Mononuclear cell (primary cell): ENCODE measurements around the gene KDM4C. TPM values are rescaled to one million over a fixed set of nuclear protein-coding genes. Genes with fewer than 3 reads are reported as not detected.

Experiments
- H3K27me3 ChIP-seq: 2 replicates; pipeline ENCODE4 v1.6.0; 2011; ENCODE audit warnings: low read length, control low read depth; ENCODE audit not compliant: insufficient read depth
- H3K4me1 ChIP-seq: 2 replicates; pipeline ENCODE4 v1.5.1; 2011; ENCODE audit warnings: mild to moderate bottlenecking, low read length, control low read depth; ENCODE audit not compliant: insufficient read depth
- H3K4me3 ChIP-seq: 2 replicates; pipeline ENCODE4 v1.5.1; 2011; ENCODE audit warnings: mild to moderate bottlenecking, low read length, moderate library complexity
- H3K9me3 ChIP-seq: 2 replicates; pipeline ENCODE4 v1.5.1; 2011; ENCODE audit warnings: low read depth, mild to moderate bottlenecking, control low read depth, low read length
- total RNA-seq: library from RNA; depleted of rRNA; stranded (reverse); fragments of >200 nt; gene quantifications from one replicate; pipeline ENCODE4 v1.2.3, GENCODE V29; 2012

Gene KDM4C
- total RNA-seq, 1 donor = 78.6 TPM

- Histone ChIP-seq H3K27me3 (no peaks in the 10 kb centered on the region), H3K9me3 (no peaks in the 10 kb centered on the region), H3K4me1 (no peaks in the 10 kb centered on the region), H3K4me3 (no peak overlapping the region)
Measured at GRCh38 chr9:7115606-7116005, 357.8 kb downstream of the KDM4C start.

GRCh38 chr9:7117676-7118561 lies 360.1 kb downstream of the KDM4C start:
- H3K27me3 ChIP-seq = no peaks in the 10 kb centered on the region
- H3K4me3 ChIP-seq = no peak overlapping the region
- peaks cover 4% of the 10 kb centered on the region for H3K4me1 ChIP-seq
- H3K9me3 ChIP-seq = no peaks in the 10 kb centered on the region

- Histone ChIP-seq H3K4me1 (peaks cover 4% of the 10 kb centered on the region), H3K4me3 (no peak overlapping the region), H3K27me3 (no peaks in the 10 kb centered on the region), H3K9me3 (no peaks in the 10 kb centered on the region)
Measured at GRCh38 chr9:7118633-7119032, 360.9 kb downstream of the KDM4C start.

DNA sequence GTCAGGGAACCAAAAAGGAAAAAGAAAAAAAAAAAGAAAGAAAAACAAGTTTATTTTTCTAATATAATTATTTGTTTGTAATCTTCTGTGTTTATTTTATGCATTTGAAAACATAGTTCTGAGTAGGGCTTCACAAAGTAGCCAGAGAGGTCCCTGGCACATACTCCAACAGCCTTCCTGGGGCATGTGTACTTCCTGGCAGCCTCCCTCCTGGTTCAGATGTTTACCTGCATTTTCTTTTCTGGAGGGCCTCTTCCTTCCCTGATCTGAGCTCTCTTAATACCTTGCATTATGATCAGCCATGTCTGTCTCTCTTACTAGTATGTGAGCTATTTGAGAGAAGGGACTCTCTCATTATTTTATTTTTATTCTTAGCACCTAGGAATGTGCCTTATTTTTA lies 361.8 kb downstream of the KDM4C start:
- no peaks in the 10 kb centered on the region for H3K27me3 ChIP-seq
- H3K4me1 ChIP-seq = peaks cover 4% of the 10 kb centered on the region
- H3K9me3 ChIP-seq = no peaks in the 10 kb centered on the region
- H3K4me3 ChIP-seq = no peak overlapping the region

- Histone ChIP-seq H3K4me1 (peaks cover 4% of the 10 kb centered on the region), H3K27me3 (no peaks in the 10 kb centered on the region), H3K9me3 (no peaks in the 10 kb centered on the region), H3K4me3 (no peak overlapping the region)
Measured at GRCh38 chr9:7121055-7121454, 363.3 kb downstream of the KDM4C start.

- Histone ChIP-seq H3K27me3 (no peaks in the 10 kb centered on the region), H3K9me3 (no peaks in the 10 kb centered on the region), H3K4me3 (no peak overlapping the region), H3K4me1 (peaks cover 4% of the 10 kb centered on the region)
Measured at GRCh38 chr9:7121664-7122063, 363.9 kb downstream of the KDM4C start.

DNA sequence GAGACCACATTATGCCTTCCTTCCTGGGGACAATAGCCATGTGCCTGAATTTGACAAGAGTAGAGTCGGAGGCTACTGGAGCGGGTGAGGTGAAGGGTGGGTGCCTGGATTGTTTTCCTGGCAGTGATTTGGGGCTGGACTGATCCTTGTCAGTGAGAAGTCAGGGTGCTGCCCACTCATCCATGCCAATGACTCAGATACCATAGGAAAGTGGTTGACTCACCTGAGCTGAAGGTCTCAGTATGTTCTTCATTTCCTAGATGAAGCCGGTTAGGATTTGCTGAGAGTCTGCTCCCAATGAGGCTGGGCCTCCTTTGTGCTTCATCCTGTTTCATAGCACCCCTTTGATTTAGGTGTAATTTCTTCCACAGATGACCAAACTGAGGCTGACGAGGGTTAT lies 366.0 kb downstream of the KDM4C start:
- H3K9me3 ChIP-seq = no peaks in the 10 kb centered on the region
- H3K4me3 ChIP-seq = no peak overlapping the region
- peaks cover 4% of the 10 kb centered on the region for H3K4me1 ChIP-seq
- H3K27me3 ChIP-seq = no peaks in the 10 kb centered on the region

GRCh38 chr9:7125231-7125630 lies 367.5 kb downstream of the KDM4C start:
- Histone ChIP-seq H3K4me1 (peaks cover 4% of the 10 kb centered on the region), H3K4me3 (no peak overlapping the region), H3K27me3 (no peaks in the 10 kb centered on the region), H3K9me3 (no peaks in the 10 kb centered on the region)

DNA sequence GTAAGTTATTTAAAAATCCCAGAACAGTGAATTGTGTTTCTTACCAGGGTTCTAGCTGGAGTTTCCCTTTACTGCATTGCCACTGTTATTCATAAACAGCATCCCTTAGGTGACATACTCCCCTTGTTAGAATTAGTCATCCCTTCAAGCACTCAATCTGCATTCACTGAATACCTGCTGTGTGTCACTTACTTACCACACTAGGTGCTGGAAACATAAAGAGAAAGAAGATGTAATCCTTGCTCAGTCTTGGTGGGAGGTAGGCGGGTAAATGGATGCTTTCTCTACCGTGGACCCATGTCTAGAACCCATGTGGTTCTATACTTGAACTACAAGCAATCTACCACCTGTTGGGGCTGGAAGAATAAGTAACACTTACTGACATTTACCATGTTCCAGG lies 371.6 kb downstream of the KDM4C start:
- H3K27me3 ChIP-seq = no peaks in the 10 kb centered on the region
- H3K4me1 ChIP-seq = no peaks in the 10 kb centered on the region
- no peak overlapping the region for H3K4me3 ChIP-seq
- H3K9me3 ChIP-seq = no peaks in the 10 kb centered on the region

DNA sequence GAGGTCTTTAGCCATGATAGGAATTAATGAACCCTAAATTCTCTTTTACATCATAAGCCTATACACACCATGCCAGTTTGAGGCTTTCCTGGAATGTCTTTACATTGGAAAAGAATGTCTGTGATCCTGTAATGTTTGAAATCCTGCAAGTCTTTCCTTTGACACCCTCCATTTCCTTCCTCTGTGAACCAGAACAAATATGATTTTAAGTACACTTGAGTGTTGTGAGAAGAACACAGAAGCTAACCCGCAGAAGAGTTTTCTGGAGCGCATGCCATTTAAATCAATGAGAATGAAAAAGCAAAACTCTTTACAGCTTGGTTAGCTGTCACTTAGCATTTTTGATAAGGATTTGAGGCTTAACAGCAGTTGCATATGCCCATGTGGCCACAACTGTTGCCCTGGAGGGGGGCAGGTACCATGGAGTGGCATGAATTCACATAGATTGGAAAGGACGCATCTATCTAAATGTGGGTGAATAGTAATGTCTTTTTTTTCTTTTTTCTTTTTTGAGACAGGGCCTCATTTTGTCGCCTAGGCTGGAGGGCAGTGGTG lies 372.6 kb downstream of the KDM4C start:
- H3K4me1 ChIP-seq = no peaks in the 10 kb centered on the region
- no peaks in the 10 kb centered on the region for H3K27me3 ChIP-seq
- H3K4me3 ChIP-seq = no peak overlapping the region
- no peaks in the 10 kb centered on the region for H3K9me3 ChIP-seq

GRCh38 chr9:7132605-7133004 lies 374.8 kb downstream of the KDM4C start:
- no peaks in the 10 kb centered on the region for H3K4me1 ChIP-seq
- H3K4me3 ChIP-seq = no peak overlapping the region
- no peaks in the 10 kb centered on the region for H3K9me3 ChIP-seq
- H3K27me3 ChIP-seq = no peaks in the 10 kb centered on the region

- Histone ChIP-seq H3K4me3 (no peak overlapping the region), H3K9me3 (no peaks in the 10 kb centered on the region), H3K4me1 (no peaks in the 10 kb centered on the region), H3K27me3 (no peaks in the 10 kb centered on the region)
Measured at GRCh38 chr9:7135735-7136134, 378.0 kb downstream of the KDM4C start.

DNA sequence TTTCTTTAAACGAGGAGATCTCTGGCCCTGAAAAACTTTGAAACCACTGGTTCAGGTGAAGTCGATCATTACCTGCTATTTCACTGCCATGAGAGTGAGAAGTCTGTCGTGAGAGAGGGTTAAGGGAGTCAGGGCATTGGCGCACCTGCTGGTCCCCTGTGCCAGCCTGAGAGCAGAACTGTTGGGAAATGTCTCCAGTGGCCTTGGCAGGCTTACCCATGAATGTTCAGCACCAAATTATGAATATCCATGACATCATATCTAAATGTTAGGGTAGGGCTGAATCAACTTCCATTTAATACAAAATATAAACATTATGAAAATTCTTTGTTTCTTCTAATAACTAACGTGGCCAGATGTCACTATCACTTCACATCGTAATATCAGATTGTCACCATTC lies 379.3 kb downstream of the KDM4C start:
- H3K9me3 ChIP-seq = no peaks in the 10 kb centered on the region
- H3K27me3 ChIP-seq = no peaks in the 10 kb centered on the region
- H3K4me3 ChIP-seq = no peak overlapping the region
- H3K4me1 ChIP-seq = no peaks in the 10 kb centered on the region

DNA sequence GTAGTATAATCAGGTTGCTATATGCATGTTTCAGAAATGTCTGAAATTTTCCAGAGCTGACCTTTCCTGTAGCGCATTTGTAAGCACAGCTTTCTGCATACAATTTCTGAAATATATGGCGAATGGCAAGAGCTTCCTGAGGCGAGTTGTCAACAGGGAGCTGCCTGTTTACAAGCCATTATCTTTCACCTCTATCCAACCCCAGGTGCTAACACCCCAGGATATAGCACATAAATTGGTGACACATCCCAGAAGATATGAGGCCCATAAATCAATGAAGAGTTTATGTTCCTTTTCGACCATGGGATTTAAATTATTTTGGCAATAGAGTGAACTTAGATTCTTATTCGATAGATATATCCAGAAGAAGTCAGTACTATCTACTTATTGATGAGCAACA lies 379.8 kb downstream of the KDM4C start:
- Histone ChIP-seq H3K4me3 (no peak overlapping the region), H3K4me1 (no peaks in the 10 kb centered on the region)

DNA sequence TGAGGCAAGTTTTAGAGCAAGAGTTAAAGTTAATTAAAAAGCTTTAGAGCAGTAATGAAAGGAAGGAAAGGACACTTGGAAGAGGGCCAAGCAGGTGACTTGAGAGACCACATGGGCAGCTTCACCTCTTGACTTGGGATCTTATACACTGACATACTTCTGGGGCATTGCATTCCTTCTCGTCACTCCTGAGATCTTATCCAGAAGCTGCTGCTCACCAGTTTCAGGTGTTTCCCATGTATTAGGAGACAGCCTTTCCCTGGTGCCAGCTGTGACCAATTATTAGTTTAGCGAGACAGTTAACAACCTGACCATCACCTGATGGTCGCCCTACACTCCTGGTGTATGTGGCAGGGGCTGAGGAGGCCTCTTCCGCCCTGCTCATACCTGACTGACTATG lies 382.1 kb downstream of the KDM4C start:
- H3K9me3 ChIP-seq = no peaks in the 10 kb centered on the region
- no peaks in the 10 kb centered on the region for H3K4me1 ChIP-seq
- no peaks in the 10 kb centered on the region for H3K27me3 ChIP-seq
- H3K4me3 ChIP-seq = no peak overlapping the region

More for the DNA sequence above, 379.8 kb downstream of the KDM4C start:
- Histone ChIP-seq H3K27me3 (no peaks in the 10 kb centered on the region), H3K9me3 (no peaks in the 10 kb centered on the region)

DNA sequence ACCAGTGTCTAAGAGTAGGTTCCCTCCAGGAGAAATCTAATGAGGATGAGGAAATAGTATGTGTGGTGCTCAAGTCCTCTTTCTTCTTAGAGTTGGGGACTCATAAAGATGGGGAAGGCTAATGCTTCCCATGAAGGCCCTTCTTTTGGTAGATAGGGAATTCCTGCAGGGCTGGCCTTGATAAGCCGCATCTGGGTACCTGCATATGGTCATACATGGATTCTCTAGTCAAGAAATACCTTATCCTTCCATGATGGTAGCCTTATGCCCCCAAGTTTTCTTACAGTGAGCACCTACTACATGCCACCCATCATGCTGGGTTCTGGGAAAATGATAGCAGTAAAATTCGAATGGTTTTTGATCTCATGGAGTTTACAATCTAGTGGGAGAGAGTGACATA lies 382.6 kb downstream of the KDM4C start:
- no peaks in the 10 kb centered on the region for H3K4me1 ChIP-seq
- no peak overlapping the region for H3K4me3 ChIP-seq
- no peaks in the 10 kb centered on the region for H3K27me3 ChIP-seq
- H3K9me3 ChIP-seq = no peaks in the 10 kb centered on the region
